BJ (cell line): Measurements from ENCODE around the gene AURKAIP1. TPM values are rescaled to one million over a fixed set of nuclear protein-coding genes. Genes with fewer than 3 reads are reported as not detected.
A peak's percentile ranks its signal among the peaks of the same experiment; 100 is the strongest.

Experiments
- CTCF ChIA-PET: fragments of 350-600 bp; formaldehyde crosslinking; extraction: SDS; loops from one replicate; lab custom pipeline; 2021; ENCODE audit warnings: antibody characterized with exemption, inconsistent platforms; lab: Yijun Ruan, JAX
- POLR2A ChIA-PET: fragments of 300-600 bp; sonication (Branson Sonifier 250); formaldehyde crosslinking; extraction: SDS; loops from one replicate; lab custom pipeline; 2021; ENCODE audit warnings: antibody characterized with exemption; lab: Charles Lee
- DNase-seq: peaks from one replicate; pipeline ENCODE4 v3.0.0-alpha.2; 2011; ENCODE audit warnings: low read depth
- H3K27me3 ChIP-seq: 2 replicates; pipeline ENCODE4 v1.6.0; 2011; ENCODE audit warnings: low read length; ENCODE audit not compliant: control insufficient read depth, insufficient read depth
- H3K36me3 ChIP-seq: 2 replicates; pipeline ENCODE4 v1.5.1; 2011; ENCODE audit warnings: low read length; ENCODE audit not compliant: control insufficient read depth, insufficient read depth
- H3K4me3 ChIP-seq: 2 replicates; pipeline ENCODE4 v1.5.1; 2011; ENCODE audit warnings: low read depth, mild to moderate bottlenecking, control low read depth, low read length
- polyA plus RNA-seq: library from polyadenylated mRNA; depleted of rRNA; stranded (reverse); fragments of >200 nt; gene quantifications from 2 replicates; pipeline ENCODE4 v1.2.3, GENCODE V29; 2011
- TF ChIP-seq, protein P1 (sequence below): IDR thresholded peaks from 2 replicates; pipeline ENCODE4 v1.5.1; 2011; ENCODE audit warnings: low read depth, mild to moderate bottlenecking, control low read depth, inconsistent platforms, low read length, moderate library complexity; ENCODE audit not compliant: insufficient read depth

AURKAIP1 gene
- polyA plus RNA-seq, 1 experiment, result 97.8 TPM

DNA sequence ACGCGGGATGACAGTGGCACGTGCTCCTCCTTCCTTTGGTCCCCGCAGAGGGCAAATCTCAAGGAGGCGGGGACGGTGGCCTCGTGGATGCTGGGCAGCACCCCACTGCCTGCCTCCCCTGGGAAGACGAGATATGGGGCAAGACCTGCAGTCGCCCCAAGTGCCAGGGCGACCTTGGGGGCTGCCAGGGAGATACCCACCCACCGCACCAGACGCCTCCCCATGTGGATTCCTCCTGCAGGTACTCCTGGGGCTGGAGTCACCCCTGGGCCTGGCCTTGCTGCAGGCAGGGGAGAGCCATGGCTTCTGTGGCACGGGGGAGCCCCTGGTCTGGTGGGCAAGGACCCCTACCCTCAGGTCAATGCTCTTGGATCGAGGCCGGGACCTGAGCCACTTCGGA is 5.9 kb upstream of the AURKAIP1 start:
- POLR2A ChIA-PET, result no interaction called here
- CTCF ChIA-PET, result no interaction called here
- TF ChIP-seq, protein P1, sequence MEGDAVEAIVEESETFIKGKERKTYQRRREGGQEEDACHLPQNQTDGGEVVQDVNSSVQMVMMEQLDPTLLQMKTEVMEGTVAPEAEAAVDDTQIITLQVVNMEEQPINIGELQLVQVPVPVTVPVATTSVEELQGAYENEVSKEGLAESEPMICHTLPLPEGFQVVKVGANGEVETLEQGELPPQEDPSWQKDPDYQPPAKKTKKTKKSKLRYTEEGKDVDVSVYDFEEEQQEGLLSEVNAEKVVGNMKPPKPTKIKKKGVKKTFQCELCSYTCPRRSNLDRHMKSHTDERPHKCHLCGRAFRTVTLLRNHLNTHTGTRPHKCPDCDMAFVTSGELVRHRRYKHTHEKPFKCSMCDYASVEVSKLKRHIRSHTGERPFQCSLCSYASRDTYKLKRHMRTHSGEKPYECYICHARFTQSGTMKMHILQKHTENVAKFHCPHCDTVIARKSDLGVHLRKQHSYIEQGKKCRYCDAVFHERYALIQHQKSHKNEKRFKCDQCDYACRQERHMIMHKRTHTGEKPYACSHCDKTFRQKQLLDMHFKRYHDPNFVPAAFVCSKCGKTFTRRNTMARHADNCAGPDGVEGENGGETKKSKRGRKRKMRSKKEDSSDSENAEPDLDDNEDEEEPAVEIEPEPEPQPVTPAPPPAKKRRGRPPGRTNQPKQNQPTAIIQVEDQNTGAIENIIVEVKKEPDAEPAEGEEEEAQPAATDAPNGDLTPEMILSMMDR, result no peak
- DNase-seq, result no peak
- no peaks in the 10 kb centered on the region for H3K27me3 ChIP-seq
- no peak overlapping the region for H3K4me3 ChIP-seq
- H3K36me3 ChIP-seq, result peaks cover 8% of the 10 kb centered on the region

DNA sequence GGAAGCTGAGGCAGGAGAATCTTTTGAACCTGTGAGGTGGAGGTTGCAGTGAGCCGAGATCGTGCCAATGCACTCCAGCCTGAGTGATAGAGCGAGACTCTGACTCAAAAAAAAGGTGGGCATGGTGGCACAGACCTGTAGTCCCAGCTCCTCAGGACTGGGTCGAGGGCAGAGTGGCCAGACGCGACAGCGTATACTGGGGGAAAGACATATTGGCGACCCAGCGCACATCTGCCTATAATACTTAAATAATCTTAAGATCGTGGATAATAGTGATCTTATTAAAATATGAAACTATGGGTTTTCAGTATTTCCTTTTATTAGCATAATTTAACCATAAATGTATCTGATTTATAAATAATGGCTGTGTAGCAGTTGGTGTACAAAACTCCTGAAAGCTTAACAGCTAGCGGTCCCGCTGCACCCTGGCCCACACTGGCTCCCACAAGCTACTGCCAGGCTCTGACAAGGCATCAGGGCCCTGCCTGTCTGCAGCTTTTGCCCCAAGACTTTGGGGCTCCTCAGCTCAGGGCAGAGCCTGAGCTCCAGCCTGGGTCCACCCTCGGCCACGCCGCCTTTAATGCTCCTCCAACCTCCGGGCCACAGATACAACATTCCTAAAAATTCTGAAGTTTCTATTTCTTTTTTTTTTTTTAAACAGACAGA is 2.7 kb upstream of the AURKAIP1 start:
- TF ChIP-seq, protein P1, result no peak
- Histone ChIP-seq H3K36me3 (peaks cover 8% of the 10 kb centered on the region), H3K27me3 (no peaks in the 10 kb centered on the region), H3K4me3 (no peak overlapping the region)
- ChIA-PET POLR2A (no interaction called here), CTCF (interaction anchor here (1.3 kb wide), 2 partner anchors 22 to 25 kb away, joined by 3 to 4 read pairs; partner anchors contain the start of gene CCNL2)
- DNase-seq, result no peak

DNA sequence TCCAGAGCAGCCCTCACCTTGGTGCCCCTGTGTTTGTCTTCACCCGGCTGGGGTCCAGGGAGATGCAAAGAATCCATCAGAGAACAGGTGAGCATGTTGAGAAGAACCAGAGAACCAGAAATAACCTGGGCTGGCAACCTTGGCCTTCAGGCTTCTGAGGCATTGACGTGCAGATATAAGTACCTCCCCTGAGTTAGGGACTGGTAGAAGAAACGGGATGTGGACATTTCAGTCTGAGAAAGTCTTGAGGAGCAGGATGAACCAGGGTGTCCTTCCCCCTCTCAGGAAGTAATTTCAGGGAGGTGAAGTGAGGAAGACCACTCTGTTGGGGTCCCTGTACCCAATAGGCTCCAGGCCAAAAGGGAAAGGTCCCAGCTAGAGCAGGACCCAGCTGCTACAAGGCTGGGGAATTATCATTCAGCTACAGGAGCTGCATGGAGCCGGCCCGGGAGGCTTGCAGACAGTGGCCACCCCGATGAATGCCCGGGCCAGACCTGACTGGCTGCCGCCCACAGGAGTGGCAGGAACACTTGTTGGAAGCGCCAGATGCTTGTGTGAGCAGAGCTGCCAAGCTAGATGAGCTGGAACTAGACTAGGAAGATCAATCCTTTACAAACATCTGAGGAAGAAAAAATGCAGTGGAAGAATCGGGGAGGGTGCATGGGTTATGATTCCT is 1.7 kb upstream of the AURKAIP1 start:
- Histone ChIP-seq H3K36me3 (peaks cover 9% of the 10 kb centered on the region), H3K4me3 (no peak overlapping the region), H3K27me3 (no peaks in the 10 kb centered on the region)
- no peak for DNase-seq
- TF ChIP-seq, protein P1, result no peak
- POLR2A ChIA-PET, result no interaction called here
- CTCF ChIA-PET, result interaction anchor here (1.4 to 1.5 kb wide), 3 partner anchors 14 to 64 kb away, joined by 4 to 6 read pairs (median 5); partner anchors contain the start of gene CCNL2

GRCh38 chr1:1374589-1374928 is 448 bp downstream of the AURKAIP1 start:
- POLR2A ChIA-PET, result interaction anchor here (0.5 to 1.2 kb wide), 3 partner anchors 25 to 534 kb away, joined by 4 to 19 read pairs (median 6); partner anchors contain the start of gene CCNL2
- H3K4me3 ChIP-seq, result peak overlapping the region; percentile 78
- H3K36me3 ChIP-seq, result peaks cover 5% of the 10 kb centered on the region
- no peak for DNase-seq
- no peaks in the 10 kb centered on the region for H3K27me3 ChIP-seq
- CTCF ChIA-PET, result interaction anchor here (0.7 to 6.4 kb wide), 6 partner anchors 14 to 252 kb away, joined by 3 to 46 read pairs (median 4); partner anchors contain the start of gene DVL1
- TF ChIP-seq, protein P1, result no peak
